Omental fat pad (tissue), 4 donors: ENCODE results near the gene LPCAT1. TPM values are rescaled to one million over a fixed set of nuclear protein-coding genes. Genes with fewer than 3 reads are reported as not detected.

Experiments used
- ATAC-seq: fragments of 150-250 bp; one replicate; pipeline ENCODE4 v1.9.1; 2016; ENCODE audit warnings: mild to moderate bottlenecking, moderate library complexity; ENCODE audit not compliant: low FRiP score
- DNase-seq: peaks from one replicate; pipeline ENCODE4 v3.0.0-alpha.2; 2019; ENCODE audit warnings: low spot score
- CTCF ChIP-seq, 3 donors: fragments of 450-650 bp; IDR thresholded peaks; one replicate each; pipeline ENCODE4 v1.5.1; 2016 to 2017; ENCODE audit warnings: antibody characterized with exemption in 3 of 3, mild to moderate bottlenecking in 3 of 3, moderate library complexity in 2 of 3
- total RNA-seq, 4 donors: library from RNA; depleted of rRNA; stranded (reverse); fragments of >200 nt; gene quantifications; one replicate each; pipeline ENCODE4 v1.1.0, GENCODE V29; 2016

Gene LPCAT1
- total RNA-seq, 4 donors from 2014 or later = 22.3 to 37.1 (median 34.5) TPM

DNA sequence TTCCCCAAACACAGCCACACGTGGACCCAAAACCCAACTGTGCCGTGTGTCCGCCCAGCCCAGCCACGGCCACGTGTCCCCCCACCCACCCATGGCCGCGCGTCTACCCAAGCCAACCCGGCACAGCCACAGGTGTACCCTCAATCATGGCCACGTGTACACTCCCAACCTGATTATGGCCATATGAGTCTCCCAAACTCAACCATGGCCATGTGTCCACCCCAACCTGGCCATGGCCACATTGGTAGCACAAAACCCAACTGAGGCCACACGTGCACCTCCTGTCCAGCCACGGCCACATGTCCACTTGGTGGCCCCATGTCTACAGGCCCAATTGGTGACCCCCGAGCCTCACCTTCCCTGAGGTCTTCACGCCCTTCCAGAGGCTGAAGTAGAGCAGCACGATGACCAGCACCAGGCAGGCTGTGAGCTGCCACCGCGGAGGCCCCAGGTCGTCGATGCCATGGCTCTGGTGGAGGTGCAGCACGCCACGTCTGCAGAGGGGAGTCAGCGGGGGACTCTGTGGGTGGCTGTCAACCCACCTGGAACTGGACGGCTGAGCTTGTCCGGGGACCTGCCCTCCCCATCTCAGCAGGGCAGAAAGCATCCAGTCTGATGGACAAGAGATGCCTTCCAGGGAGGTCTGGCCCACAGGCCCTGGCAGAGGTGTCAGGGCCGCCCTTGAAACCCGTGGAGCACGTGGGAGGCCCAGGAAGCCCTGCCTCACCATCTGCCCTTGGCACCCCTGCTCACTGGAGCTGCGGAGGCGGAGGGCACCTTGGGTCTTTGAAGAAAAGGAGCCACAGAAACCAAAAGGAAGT is 102.0 kb downstream of the LPCAT1 start:
- ATAC-seq = no peak
- DNase-seq = no peak
- TF ChIP-seq CTCF (IDR thresholded peaks at IDR 0.05) = no peak

- no peak for ATAC-seq
- DNase-seq = no peak
- TF ChIP-seq CTCF (IDR thresholded peaks at IDR 0.05) = no peak
Measured at GRCh38 chr5:1420211-1421195, 103.3 kb downstream of the LPCAT1 start.

- ATAC-seq (no peak), DNase-seq (no peak)
- no peak for TF ChIP-seq CTCF (IDR thresholded peaks at IDR 0.05)
Measured at GRCh38 chr5:1419476-1420210, 104.1 kb downstream of the LPCAT1 start.

- no peak for TF ChIP-seq CTCF (IDR thresholded peaks at IDR 0.05)
- ATAC-seq (no peak), DNase-seq (no peak)
Measured at GRCh38 chr5:1418921-1419280, 104.9 kb downstream of the LPCAT1 start.

DNA sequence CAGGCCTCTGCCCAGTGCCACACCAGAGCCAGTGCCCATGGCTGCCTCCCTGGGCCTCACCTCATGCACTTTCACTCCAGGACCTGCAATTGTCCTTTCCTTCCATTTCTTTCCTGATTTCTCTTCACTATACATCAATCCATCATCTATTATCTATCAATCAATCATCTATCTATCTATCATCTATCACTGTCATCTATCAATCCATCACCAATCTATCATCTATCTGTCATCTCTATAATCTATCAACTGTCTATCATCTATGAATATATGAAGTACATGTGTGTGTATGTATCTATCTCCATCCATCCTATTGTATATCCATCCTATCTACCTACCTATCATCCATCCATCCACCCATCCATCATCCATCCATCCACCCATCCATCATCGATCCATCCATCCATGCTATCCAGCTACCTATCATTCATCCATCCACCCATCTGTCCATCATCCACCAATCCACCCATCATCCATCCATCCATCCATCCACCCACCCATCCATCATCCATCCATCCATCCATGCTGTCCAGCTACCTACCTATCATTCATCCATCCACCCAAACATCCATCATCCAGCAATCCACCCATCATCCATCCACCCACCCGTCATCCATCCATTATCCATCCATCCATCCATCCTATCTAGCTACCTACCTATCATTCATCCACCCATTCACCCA is 105.4 kb downstream of the LPCAT1 start:
- DNase-seq = no peak

More for the DNA sequence above, 105.4 kb downstream of the LPCAT1 start:
- TF ChIP-seq CTCF (IDR thresholded peaks at IDR 0.05) = no peak
- ATAC-seq = no peak
